Fibroblast of mammary gland (primary cell): Measurements from ENCODE around the gene GPT2.
A peak's percentile ranks its signal among the peaks of the same experiment; 100 is the strongest.
"Not testable (repeated sequence)": the region's sequence is repeated elsewhere in the genome, so short reads cannot be mapped to it uniquely, and the experiment has no call there.

Experiments
- DNase-seq: peaks from one replicate; pipeline ENCODE4 v3.0.0-alpha.2; 2010; ENCODE audit warnings: low read depth
- H3K4me3 ChIP-seq: 2 replicates; pipeline ENCODE4 v1.5.1; 2011; ENCODE audit warnings: low read depth, mild to moderate bottlenecking, low read length, moderate library complexity; ENCODE audit not compliant: control insufficient read depth
- CTCF ChIP-seq: conservative IDR thresholded peaks from 2 replicates; pipeline ENCODE4 v1.5.1; 2011; ENCODE audit warnings: low read depth, low read length, inconsistent platforms; ENCODE audit not compliant: control insufficient read depth, insufficient read depth

GPT2 gene

GRCh38 chr16:46930861-46931260 is 46.7 kb downstream of the GPT2 start:
- TF ChIP-seq CTCF, result no peak
- DNase-seq, result no peak
- no peak overlapping the region for H3K4me3 ChIP-seq

- DNase-seq, result no peak
- no peak overlapping the region for H3K4me3 ChIP-seq
- TF ChIP-seq CTCF, result no peak
Observed at GRCh38 chr16:46932802-46933201, 48.6 kb downstream of the GPT2 start.

GRCh38 chr16:46937536-46937935 is 53.4 kb downstream of the GPT2 start:
- TF ChIP-seq CTCF, result no peak
- no peak for DNase-seq
- no peak overlapping the region for H3K4me3 ChIP-seq

DNA sequence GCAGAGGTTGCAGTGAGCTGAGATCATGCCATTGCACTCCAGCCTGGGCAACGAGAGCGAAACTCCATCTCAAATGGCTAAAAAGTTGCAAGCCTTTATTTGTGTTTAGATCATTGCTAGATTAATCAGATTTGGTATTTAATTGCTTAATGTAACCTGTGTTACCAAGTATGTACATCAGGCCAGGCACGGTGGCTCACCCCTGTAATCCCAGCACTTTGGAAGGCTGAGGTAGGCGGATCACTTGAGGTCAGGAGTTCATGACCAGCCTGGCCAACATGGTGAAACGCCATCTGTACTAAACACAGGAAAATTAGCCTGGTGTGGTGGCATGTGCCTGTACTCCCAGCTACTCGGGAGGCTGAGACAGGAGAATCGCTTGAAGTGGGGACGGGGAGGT is 60.6 kb downstream of the GPT2 start:
- not testable (repeated sequence) for H3K4me3 ChIP-seq, DNase-seq

GRCh38 chr16:46947900-46948547 is 63.9 kb downstream of the GPT2 start:
- H3K4me3 ChIP-seq, result no peak overlapping the region
- peak; percentile 56 for TF ChIP-seq CTCF
- peak; percentile 49 for DNase-seq

- no peak overlapping the region for H3K4me3 ChIP-seq
- TF ChIP-seq CTCF, result no peak
- DNase-seq, result no peak
Observed at GRCh38 chr16:46948548-46949166, 64.5 kb downstream of the GPT2 start.

GRCh38 chr16:46949241-46949892 is 65.2 kb downstream of the GPT2 start:
- no peak overlapping the region for H3K4me3 ChIP-seq
- no peak for TF ChIP-seq CTCF
- no peak for DNase-seq
